HepG2 (cell line): ENCODE results near the gene CDH13. TPM values are rescaled to one million over a fixed set of nuclear protein-coding genes. Genes with fewer than 3 reads are reported as not detected.

ENCODE experiments used
- ATAC-seq: fragments of 200-7000 bp; cut with Tn5 transposase; 3 replicates; pipeline ENCODE4 v1.9.1; 2020; ENCODE audit warnings: mild to moderate bottlenecking, moderate library complexity
- BruUV-seq: library from RNA; stranded (reverse); fragments of 400-500 nt; replicated peaks from 2 replicates; lab custom pipeline; 2021; lab: Mats Ljungman, UMichigan
- CTCF ChIA-PET: fragments of 300-600 bp; formaldehyde crosslinking; extraction: SDS; loops from one replicate; lab custom pipeline; 2021; ENCODE audit warnings: low total read pairs, inconsistent platforms, low intra/inter-chr PET ratio; lab: Yijun Ruan, JAX
- POLR2A ChIA-PET: fragments of 350-600 bp; sonication (Branson Sonifier 250); formaldehyde crosslinking; loops from one replicate; lab custom pipeline; 2020; ENCODE audit warnings: antibody characterized with exemption, inconsistent platforms; lab: Yijun Ruan, JAX
- DNase-seq: peaks from one replicate; pipeline ENCODE4 v3.0.0-alpha.2; 2015; ENCODE audit warnings: low spot score
- FAIRE-seq: peaks from 3 replicates; lab custom pipeline; 2011; peaks lifted over from hg19 to GRCh38; lab: Jason Lieb, UNC
- H2AFZ ChIP-seq: one replicate; pipeline ENCODE4 v1.6.1; 2011; ENCODE audit warnings: low read length, inconsistent platforms
- H3K27ac ChIP-seq: fragments of 300-600 bp; 3 replicates; pipeline ENCODE4 v1.8.0; 2011; ENCODE audit warnings: mixed run types, mild to moderate bottlenecking, mixed read lengths, low read length, inconsistent platforms; ENCODE audit not compliant: insufficient read depth; ENCODE audit errors: extremely low read length
- H3K27me3 ChIP-seq, 2 experiments: fragments of 200-600 bp in 1 of 2; 2 replicates in 1 of 2; 3 replicates in 1 of 2; pipeline versions ENCODE4 v1.6.0 to v1.8.0; 2011; ENCODE audit warnings: low read length in 2 of 2, mild to moderate bottlenecking in 2 of 2, moderate library complexity in 2 of 2, inconsistent platforms in 1 of 2; ENCODE audit not compliant: insufficient read depth in 2 of 2, control insufficient read depth in 1 of 2
- H3K36me3 ChIP-seq, 2 experiments: fragments of 200-600 bp in 1 of 2; replicated peaks in 1 of 2; 2 replicates in 1 of 2; 3 replicates in 1 of 2; pipeline versions ENCODE4 v1.5.1 to v1.8.0; 2011; ENCODE audit warnings: low read length in 2 of 2, inconsistent platforms in 1 of 2; ENCODE audit not compliant: insufficient read depth in 2 of 2, control insufficient read depth in 1 of 2
- H3K4me1 ChIP-seq: 2 replicates; pipeline ENCODE4 v1.5.1; 2012; ENCODE audit warnings: low read length, inconsistent platforms; ENCODE audit not compliant: insufficient read depth
- H3K4me2 ChIP-seq: 2 replicates; pipeline ENCODE4 v1.6.0; 2011; ENCODE audit warnings: low read depth, low read length, inconsistent platforms
- H3K4me3 ChIP-seq, 3 experiments: fragments of 200-600 bp in 1 of 3; sonication (generic), shearing (Covaris generic) in 1 of 3; replicated peaks in 1 of 3; 2 replicates each; pipeline ENCODE4 v1.5.1; 2011 to 2016; ENCODE audit warnings: low read length in 3 of 3, inconsistent platforms in 2 of 3, low read depth in 2 of 3, mild to moderate bottlenecking in 2 of 3, control low read depth in 1 of 3, mixed read lengths in 1 of 3; ENCODE audit not compliant: insufficient read depth in 1 of 3
- H3K79me2 ChIP-seq: one replicate; pipeline ENCODE4 v1.6.1; 2011; ENCODE audit warnings: low read length, inconsistent platforms; ENCODE audit not compliant: insufficient read depth
- H3K9ac ChIP-seq: 2 replicates; pipeline ENCODE4 v1.6.0; 2011; ENCODE audit warnings: mild to moderate bottlenecking, low read depth, low read length, inconsistent platforms; ENCODE audit not compliant: insufficient read depth
- H3K9me3 ChIP-seq: 2 replicates; pipeline ENCODE4 v1.5.1; 2012; ENCODE audit warnings: mild to moderate bottlenecking, low read length
- H4K20me1 ChIP-seq: 2 replicates; pipeline ENCODE4 v1.6.0; 2011; ENCODE audit warnings: inconsistent platforms, mild to moderate bottlenecking, low read length, moderate library complexity; ENCODE audit not compliant: insufficient read depth
- ARNTL ChIP-seq: sonication (generic); formaldehyde crosslinking; IDR thresholded peaks from 2 replicates; pipeline ENCODE4 v1.4.0; 2020; ENCODE audit warnings: mild to moderate bottlenecking, missing genetic modification reagents
- JUN ChIP-seq: sonication (generic); formaldehyde crosslinking; IDR thresholded peaks from 2 replicates; pipeline ENCODE4 v1.4.0; 2020; ENCODE audit warnings: mild to moderate bottlenecking, missing genetic modification reagents
- KLF12 ChIP-seq: sonication (generic); formaldehyde crosslinking; IDR thresholded peaks from 2 replicates; pipeline ENCODE4 v1.4.0; 2020; ENCODE audit warnings: missing genetic modification reagents, borderline replicate concordance
- MED8 ChIP-seq: sonication (generic); formaldehyde crosslinking; IDR thresholded peaks from 2 replicates; pipeline ENCODE4 v1.8.1; 2023; ENCODE audit warnings: mild to moderate bottlenecking, missing genetic modification reagents; ENCODE audit not compliant: insufficient replicate concordance
- RBAK ChIP-seq: sonication (generic); formaldehyde crosslinking; IDR thresholded peaks from 2 replicates; pipeline ENCODE4 v1.5.1; 2020; ENCODE audit warnings: mild to moderate bottlenecking, missing genetic modification reagents
- TCF12 ChIP-seq, 2 experiments: fragments of 450-650 bp in 1 of 2; sonication (generic) in 1 of 2; formaldehyde crosslinking in 1 of 2; IDR thresholded peaks; 2 replicates each; pipeline versions ENCODE4 v1.6.1 to v1.8.0; 2017 to 2022; ENCODE audit warnings: antibody characterized with exemption in 1 of 2, mild to moderate bottlenecking in 1 of 2, missing genetic modification reagents in 1 of 2, moderate library complexity in 1 of 2
- ZFP36L1 ChIP-seq: sonication (generic); formaldehyde crosslinking; IDR thresholded peaks from 2 replicates; pipeline ENCODE4 v1.8.0; 2022; ENCODE audit warnings: mild to moderate bottlenecking, missing genetic modification reagents, moderate library complexity
- ZNF644 ChIP-seq: IDR thresholded peaks from 2 replicates; pipeline ENCODE4 v1.6.1; 2016; ENCODE audit warnings: low read depth
- ZNF691 ChIP-seq: sonication (generic); formaldehyde crosslinking; IDR thresholded peaks from 2 replicates; pipeline ENCODE4 v1.4.0; 2020; ENCODE audit warnings: missing genetic modification reagents, low read depth, mild to moderate bottlenecking, borderline replicate concordance
- ZNF746 ChIP-seq: sonication (generic); formaldehyde crosslinking; IDR thresholded peaks from 2 replicates; pipeline ENCODE4 v1.8.0; 2022; ENCODE audit warnings: mild to moderate bottlenecking, missing genetic modification reagents
- WGBS: methylation state at CpG from one replicate; pipeline ENCODE4 v1.1.6; 2017; ENCODE audit warnings: low lambda C conversion rate; 5-methylcytosine and 5-hydroxymethylcytosine counted together
- in situ Hi-C: cut with HindIII; loops from 2 replicates; pipeline ENCODE4 v1.10.0; 2017; ENCODE audit warnings: low pct_unique_long_range_greater_than_20kb; ENCODE audit not compliant: extremely low pct_ligation_motif_present
- intact Hi-C: fragments of 100-400 bp; cut with micrococcal nuclease; formaldehyde crosslinking; loops from one replicate; pipeline ENCODE4 v1.10.0; 2022; ENCODE audit not compliant: unreplicated experiment
- polyA plus RNA-seq, 8 experiments: library from polyadenylated mRNA; depleted of rRNA in 3 of 8; stranded (reverse) in 7 of 8; unstranded in 1 of 8; fragments of >200 nt; fragmentation: Illumina TruSeq in 4 of 8; extraction: Trizol in 4 of 8; gene quantifications; 2 replicates each; pipeline versions ENCODE4 v1.2.1 to v1.2.3, GENCODE V29; 2011 to 2016; ENCODE audit warnings: low read depth in 4 of 8, missing spikeins in 1 of 8, mixed read lengths in 1 of 8; ENCODE audit not compliant: insufficient read depth in 1 of 8
- total RNA-seq, 5 experiments: library from RNA; depleted of rRNA; stranded (reverse); fragments of >200 nt; fragmentation: Illumina TruSeq; extraction: Trizol; gene quantifications; 2 replicates each; pipeline ENCODE4 v1.2.3, GENCODE V29; 2016; ENCODE audit warnings: low read depth in 1 of 5
- TF ChIP-seq, protein P1 (sequence below): IDR thresholded peaks from 2 replicates; pipeline ENCODE4 v1.6.1; 2016

CDH13 gene
- total and polyA plus RNA-seq, 2 of the 13 experiments (the other 11 are each of a cell fraction or from before 2014, with no cell fraction given) = not detected

DNA sequence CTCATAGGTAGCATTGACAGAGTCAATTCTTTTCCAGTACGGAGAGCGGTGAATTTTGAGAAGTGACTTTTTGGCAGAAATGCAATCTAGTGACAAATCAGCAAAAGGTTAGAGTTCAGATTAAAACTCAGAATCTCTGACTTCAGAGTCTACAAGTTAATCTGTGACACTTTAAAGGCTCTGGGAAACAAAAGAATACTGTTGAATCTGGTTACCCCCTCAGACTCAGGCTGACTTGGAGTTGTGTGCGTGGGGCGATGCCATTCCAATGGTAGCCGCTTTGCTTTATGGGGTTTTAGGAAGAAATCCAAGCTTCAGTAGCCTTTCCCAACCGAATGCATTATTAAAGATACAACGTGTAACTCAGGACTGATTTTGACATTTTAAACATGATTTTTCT lies 118.2 kb downstream of the CDH13 start:
- Histone ChIP-seq H2AFZ (no peak overlapping the region), H3K4me2 (no peak overlapping the region), H3K79me2 (no peaks in the 10 kb centered on the region), H3K4me3 (no peak overlapping the region), H3K9me3 (no peaks in the 10 kb centered on the region), H3K36me3 (no peaks in the 10 kb centered on the region), H3K27me3 (no peaks in the 10 kb centered on the region), H3K4me1 (no peaks in the 10 kb centered on the region), H3K9ac (no peak overlapping the region), H4K20me1 (no peaks in the 10 kb centered on the region), H3K27ac (no peak overlapping the region)
- CTCF ChIA-PET = no interaction called here
- ATAC-seq = no peak
- TF ChIP-seq RBAK (no peak), ZNF644 (no peak), ZNF691 (no peak), ZFP36L1 (CRISPR knock-in tag) (no peak), ZNF746 (no peak), ARNTL (CRISPR knock-in tag) (no peak), JUN (no peak), TCF12 (IDR thresholded peaks at IDR 0.05) (no peak), TCF12 (CRISPR knock-in tag; IDR thresholded peaks at IDR 0.05) (no peak), MED8 (no peak), KLF12 (CRISPR knock-in tag) (no peak)
- TF ChIP-seq, protein P1, sequence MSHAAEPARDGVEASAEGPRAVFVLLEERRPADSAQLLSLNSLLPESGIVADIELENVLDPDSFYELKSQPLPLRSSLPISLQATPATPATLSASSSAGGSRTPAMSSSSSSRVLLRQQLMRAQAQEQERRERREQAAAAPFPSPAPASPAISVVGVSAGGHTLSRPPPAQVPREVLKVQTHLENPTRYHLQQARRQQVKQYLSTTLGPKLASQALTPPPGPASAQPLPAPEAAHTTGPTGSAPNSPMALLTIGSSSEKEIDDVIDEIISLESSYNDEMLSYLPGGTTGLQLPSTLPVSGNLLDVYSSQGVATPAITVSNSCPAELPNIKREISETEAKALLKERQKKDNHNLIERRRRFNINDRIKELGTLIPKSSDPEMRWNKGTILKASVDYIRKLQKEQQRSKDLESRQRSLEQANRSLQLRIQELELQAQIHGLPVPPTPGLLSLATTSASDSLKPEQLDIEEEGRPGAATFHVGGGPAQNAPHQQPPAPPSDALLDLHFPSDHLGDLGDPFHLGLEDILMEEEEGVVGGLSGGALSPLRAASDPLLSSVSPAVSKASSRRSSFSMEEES (CRISPR knock-in tag) = no peak
- 42% methylated on average over 7 of the region's 7 CpGs for WGBS
- no peak for DNase-seq
- no peak for FAIRE-seq
- no TSS peak for BruUV-seq
- intact Hi-C loops = no loop called here
- in situ Hi-C loops = no loop called here
- POLR2A ChIA-PET = no interaction called here
